Breast epithelium (tissue), 3 donors: ENCODE results near the gene RAX2.

Source experiments
- POLR2A ChIP-seq: fragments of 450-650 bp; IDR thresholded peaks from one replicate; pipeline ENCODE4 v1.6.1; 2016; ENCODE audit warnings: antibody characterized with exemption, mild to moderate bottlenecking, moderate library complexity
- TF ChIP-seq, protein P1 (sequence below), 3 donors: fragments of 450-650 bp; IDR thresholded peaks; one replicate each; pipeline ENCODE4 v1.5.1; 2016 to 2017; ENCODE audit warnings: antibody characterized with exemption in 3 of 3, mild to moderate bottlenecking in 3 of 3, moderate library complexity in 3 of 3

DNA sequence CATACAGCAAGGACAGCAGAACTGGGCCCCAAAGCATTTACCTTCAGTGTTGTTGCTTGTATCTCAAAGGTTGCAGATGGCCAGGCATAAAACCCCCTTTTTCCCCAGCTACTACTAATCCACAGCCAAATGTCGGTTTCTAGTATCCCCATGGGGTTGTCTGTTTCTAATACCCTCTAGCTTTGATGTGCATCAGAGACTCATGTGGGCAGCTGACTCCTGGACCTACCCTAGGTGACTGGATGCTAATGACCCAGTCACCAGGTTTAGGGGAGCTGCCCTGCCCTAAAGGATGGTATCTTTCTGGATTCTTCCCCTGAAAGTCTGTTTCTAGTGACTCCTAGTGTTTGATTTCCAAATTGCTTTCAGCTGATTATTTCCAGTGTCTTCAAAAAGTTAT lies 39.9 kb downstream of the RAX2 start:
- TF ChIP-seq, protein P1, sequence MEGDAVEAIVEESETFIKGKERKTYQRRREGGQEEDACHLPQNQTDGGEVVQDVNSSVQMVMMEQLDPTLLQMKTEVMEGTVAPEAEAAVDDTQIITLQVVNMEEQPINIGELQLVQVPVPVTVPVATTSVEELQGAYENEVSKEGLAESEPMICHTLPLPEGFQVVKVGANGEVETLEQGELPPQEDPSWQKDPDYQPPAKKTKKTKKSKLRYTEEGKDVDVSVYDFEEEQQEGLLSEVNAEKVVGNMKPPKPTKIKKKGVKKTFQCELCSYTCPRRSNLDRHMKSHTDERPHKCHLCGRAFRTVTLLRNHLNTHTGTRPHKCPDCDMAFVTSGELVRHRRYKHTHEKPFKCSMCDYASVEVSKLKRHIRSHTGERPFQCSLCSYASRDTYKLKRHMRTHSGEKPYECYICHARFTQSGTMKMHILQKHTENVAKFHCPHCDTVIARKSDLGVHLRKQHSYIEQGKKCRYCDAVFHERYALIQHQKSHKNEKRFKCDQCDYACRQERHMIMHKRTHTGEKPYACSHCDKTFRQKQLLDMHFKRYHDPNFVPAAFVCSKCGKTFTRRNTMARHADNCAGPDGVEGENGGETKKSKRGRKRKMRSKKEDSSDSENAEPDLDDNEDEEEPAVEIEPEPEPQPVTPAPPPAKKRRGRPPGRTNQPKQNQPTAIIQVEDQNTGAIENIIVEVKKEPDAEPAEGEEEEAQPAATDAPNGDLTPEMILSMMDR (IDR thresholded peaks at IDR 0.05): no peak
- TF ChIP-seq POLR2A: no peak
